Lower lobe of right lung (tissue), 2 donors: ENCODE results near the gene GSDMA. TPM values are rescaled to one million over a fixed set of nuclear protein-coding genes. Genes with fewer than 3 reads are reported as not detected.

Experiments used
- ATAC-seq, 2 donors: fragments of 200-7000 bp; cut with Tn5 transposase; one replicate each; pipeline ENCODE4 v1.9.1; 2020 to 2022; ENCODE audit warnings: mild to moderate bottlenecking in 2 of 2, moderate library complexity in 2 of 2
- DNase-seq: peaks from one replicate; pipeline ENCODE4 v3.0.0-alpha.2; 2020
- H3K27ac ChIP-seq: fragments of 200-600 bp; one replicate; pipeline ENCODE4 v1.8.0; 2022
- H3K27me3 ChIP-seq: fragments of 200-600 bp; one replicate; pipeline ENCODE4 v1.8.0; 2022; ENCODE audit warnings: low read depth
- H3K36me3 ChIP-seq: fragments of 200-600 bp; one replicate; pipeline ENCODE4 v1.8.0; 2022; ENCODE audit warnings: mild to moderate bottlenecking
- H3K4me1 ChIP-seq: fragments of 200-600 bp; one replicate; pipeline ENCODE4 v1.8.0; 2022
- H3K4me3 ChIP-seq: fragments of 200-600 bp; one replicate; pipeline ENCODE4 v1.8.0; 2022; ENCODE audit warnings: mild to moderate bottlenecking
- H3K9me3 ChIP-seq: fragments of 200-600 bp; one replicate; pipeline ENCODE4 v1.8.0; 2022
- CTCF ChIP-seq: fragments of 200-600 bp; IDR thresholded peaks from one replicate; pipeline ENCODE4 v1.8.0; 2022; ENCODE audit warnings: antibody characterized with exemption, mild to moderate bottlenecking
- intact Hi-C: fragments of 100-400 bp; cut with DNase I; formaldehyde crosslinking; loops from one replicate; pipeline ENCODE4 v1.11.0; 2022
- total RNA-seq: library from RNA; stranded (reverse); fragmentation: NEBNext Ultra II Directional; extraction: Animal tissue kit (Norgen Biotek cat#: 25700); gene quantifications from one replicate; pipeline ENCODE4 v1.2.1, GENCODE V29; 2021
- donor health status: DM: no; HTN: yes; CAD: no; lungs with severe emphysema.

Gene GSDMA
- total RNA-seq, 1 donor from 2014 or later, result 0.62 TPM

DNA sequence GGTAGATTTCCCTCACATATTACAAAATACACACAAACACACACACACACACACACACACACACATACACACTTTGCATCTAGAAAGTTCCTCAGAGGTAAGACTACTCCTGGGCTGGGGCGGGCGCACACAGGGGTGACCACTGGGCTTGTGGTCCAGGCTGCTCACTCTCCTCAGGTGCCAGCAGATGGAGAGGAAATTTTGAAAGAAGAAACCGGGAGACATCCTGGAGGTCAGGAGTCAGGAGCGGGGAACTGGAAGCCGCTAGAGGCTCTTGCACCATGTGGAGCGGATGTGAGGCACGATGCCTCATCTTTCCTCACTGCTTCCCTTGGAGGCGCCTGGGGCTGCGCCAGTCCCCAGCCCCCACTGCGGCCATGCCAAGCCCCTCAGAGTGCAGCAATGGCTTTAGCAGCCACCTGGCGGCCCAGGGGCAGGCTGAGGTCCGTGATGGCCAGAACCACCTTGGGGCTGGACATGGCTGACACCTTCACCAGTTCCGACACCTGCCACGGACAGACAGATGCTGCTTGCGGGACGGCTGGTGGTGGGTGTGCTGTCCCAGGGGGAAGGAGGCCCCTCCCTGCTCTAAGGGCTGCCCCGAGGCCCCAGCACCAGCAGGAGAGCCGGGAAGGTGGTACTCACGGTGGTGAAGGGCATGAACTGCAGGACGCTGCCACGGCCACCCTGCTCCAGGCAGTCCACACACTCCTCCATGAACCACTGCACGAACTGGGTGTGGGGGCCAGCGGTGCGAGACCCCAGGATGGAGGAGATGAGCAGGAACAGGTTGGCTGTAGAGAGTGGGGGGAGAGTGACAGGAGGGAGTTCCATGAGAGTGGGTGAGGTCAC lies 56.6 kb downstream of the GSDMA start:
- ATAC-seq (no peak), DNase-seq (no peak)
- Histone ChIP-seq H3K4me1 (peaks cover 87% of the 10 kb centered on the region), H3K4me3 (no peak overlapping the region), H3K27ac (no peak overlapping the region), H3K36me3 (peaks cover 53% of the 10 kb centered on the region), H3K27me3 (no peaks in the 10 kb centered on the region), H3K9me3 (no peaks in the 10 kb centered on the region)
- no peak for TF ChIP-seq CTCF
- intact Hi-C loops, result no loop called here

DNA sequence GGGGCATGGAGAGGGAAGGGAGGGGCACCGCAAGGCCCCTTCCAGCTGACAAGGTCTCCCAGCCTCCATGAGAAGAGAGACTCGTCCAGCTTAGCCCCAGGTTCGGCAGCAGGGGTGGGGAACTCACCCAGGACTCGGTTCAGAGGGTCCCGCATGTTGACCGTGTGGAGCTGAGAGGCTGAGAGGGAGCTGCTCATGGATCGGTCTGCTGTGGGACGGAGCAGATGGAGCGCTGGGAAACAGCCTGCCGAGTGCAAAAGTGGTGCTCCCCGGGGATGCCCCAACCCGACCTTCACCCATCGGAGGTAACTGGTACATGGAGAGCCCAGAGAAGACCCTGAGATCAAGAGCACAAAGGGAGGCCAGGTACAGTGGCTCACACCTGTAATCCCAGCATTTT lies 57.3 kb downstream of the GSDMA start:
- no peaks in the 10 kb centered on the region for H3K27me3 ChIP-seq
- no peak overlapping the region for H3K27ac ChIP-seq
- ATAC-seq, result no peak
- no peak overlapping the region for H3K4me3 ChIP-seq
- peaks cover 87% of the 10 kb centered on the region for H3K4me1 ChIP-seq
- DNase-seq, result no peak
- H3K36me3 ChIP-seq, result peaks cover 56% of the 10 kb centered on the region
- TF ChIP-seq CTCF, result no peak
- intact Hi-C loops, result no loop called here
- no peaks in the 10 kb centered on the region for H3K9me3 ChIP-seq

GRCh38 chr17:40021451-40021971 lies 58.7 kb downstream of the GSDMA start:
- Histone ChIP-seq H3K4me1 (peaks cover 87% of the 10 kb centered on the region), H3K27ac (peak overlapping the region; percentile 58), H3K4me3 (no peak overlapping the region), H3K9me3 (no peaks in the 10 kb centered on the region), H3K36me3 (peaks cover 70% of the 10 kb centered on the region), H3K27me3 (no peaks in the 10 kb centered on the region)
- no peak for TF ChIP-seq CTCF
- ATAC-seq, result peak in 1 of 2 donors; percentile 1
- no peak for DNase-seq
- intact Hi-C loops, result no loop called here

- peak overlapping the region; percentile 58 for H3K27ac ChIP-seq
- no peak overlapping the region for H3K4me3 ChIP-seq
- peaks cover 77% of the 10 kb centered on the region for H3K36me3 ChIP-seq
- no peaks in the 10 kb centered on the region for H3K9me3 ChIP-seq
- ATAC-seq (no peak), DNase-seq (no peak)
- no peaks in the 10 kb centered on the region for H3K27me3 ChIP-seq
- TF ChIP-seq CTCF, result no peak
- intact Hi-C loops, result no loop called here
- peaks cover 85% of the 10 kb centered on the region for H3K4me1 ChIP-seq
These were observed 59.7 kb downstream of the GSDMA start for GRCh38 chr17:40022497-40022896.

DNA sequence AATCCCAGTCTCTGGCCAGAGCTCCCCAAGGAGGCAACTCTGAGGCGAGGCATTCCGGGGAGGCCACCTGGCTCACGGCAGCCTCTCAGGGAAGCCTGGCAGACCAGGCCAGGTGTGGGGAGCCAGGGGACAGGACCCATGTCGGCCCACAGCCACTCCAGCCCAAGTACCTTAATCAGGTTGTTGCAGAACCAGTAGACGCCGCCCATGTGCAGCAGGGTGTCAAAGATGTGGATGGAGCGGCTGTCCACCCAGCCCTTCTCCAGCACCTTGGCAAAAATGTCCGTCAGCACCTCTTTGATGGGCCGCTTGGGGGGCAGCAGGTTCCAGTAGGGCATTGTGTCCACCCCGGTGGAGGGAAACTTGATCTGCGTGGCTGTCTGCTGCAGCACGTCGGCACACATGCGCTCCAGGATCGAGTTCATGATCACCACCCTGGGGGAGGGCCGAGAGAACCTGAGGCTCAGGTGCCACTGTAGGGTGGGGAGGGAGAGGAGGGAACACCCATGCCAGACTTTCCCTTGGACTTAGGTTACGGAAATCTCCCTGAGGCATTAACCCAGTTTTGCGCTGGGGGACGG lies 60.2 kb downstream of the GSDMA start:
- Histone ChIP-seq H3K36me3 (peaks cover 83% of the 10 kb centered on the region), H3K4me3 (no peak overlapping the region), H3K4me1 (peaks cover 79% of the 10 kb centered on the region), H3K27ac (peak overlapping the region; percentile 58), H3K27me3 (no peaks in the 10 kb centered on the region), H3K9me3 (no peaks in the 10 kb centered on the region)
- DNase-seq, result peak; percentile 78
- intact Hi-C loops, result no loop called here
- TF ChIP-seq CTCF, result no peak
- peak; percentile 39 to 58 for ATAC-seq
